ENCODE measurements around the gene STRIP2.

- TF ChIP-seq, protein P1, sequence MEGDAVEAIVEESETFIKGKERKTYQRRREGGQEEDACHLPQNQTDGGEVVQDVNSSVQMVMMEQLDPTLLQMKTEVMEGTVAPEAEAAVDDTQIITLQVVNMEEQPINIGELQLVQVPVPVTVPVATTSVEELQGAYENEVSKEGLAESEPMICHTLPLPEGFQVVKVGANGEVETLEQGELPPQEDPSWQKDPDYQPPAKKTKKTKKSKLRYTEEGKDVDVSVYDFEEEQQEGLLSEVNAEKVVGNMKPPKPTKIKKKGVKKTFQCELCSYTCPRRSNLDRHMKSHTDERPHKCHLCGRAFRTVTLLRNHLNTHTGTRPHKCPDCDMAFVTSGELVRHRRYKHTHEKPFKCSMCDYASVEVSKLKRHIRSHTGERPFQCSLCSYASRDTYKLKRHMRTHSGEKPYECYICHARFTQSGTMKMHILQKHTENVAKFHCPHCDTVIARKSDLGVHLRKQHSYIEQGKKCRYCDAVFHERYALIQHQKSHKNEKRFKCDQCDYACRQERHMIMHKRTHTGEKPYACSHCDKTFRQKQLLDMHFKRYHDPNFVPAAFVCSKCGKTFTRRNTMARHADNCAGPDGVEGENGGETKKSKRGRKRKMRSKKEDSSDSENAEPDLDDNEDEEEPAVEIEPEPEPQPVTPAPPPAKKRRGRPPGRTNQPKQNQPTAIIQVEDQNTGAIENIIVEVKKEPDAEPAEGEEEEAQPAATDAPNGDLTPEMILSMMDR (IDR thresholded peaks at IDR 0.05; ENCODE audit: low read depth, low read length, poor library complexity, severe bottlenecking) = no peak
- no peak for TF ChIP-seq EZH2phosphoT487 (IDR thresholded peaks at IDR 0.05; ENCODE audit: borderline replicate concordance, low read length)
These were observed 61.8 kb downstream of the STRIP2 start for GRCh38 chr7:129495987-129496386.
